ENCODE results near the gene RIC1. TPM values are rescaled to one million over a fixed set of nuclear protein-coding genes. Genes with fewer than 3 reads are reported as not detected.

RIC1 gene
- total RNA-seq, 6 experiments from 2014 or later, result 25.8 to 35.2 (median 29.8) TPM

GRCh38 chr9:5596173-5596572, 32.7 kb upstream of the RIC1 start:
- Mint-ChIP-seq H3K27me3 (ENCODE audit: insufficient read depth) (no peaks in the 10 kb centered on the region; the same call in 1 of the 2 replicates), H3K4me1 (ENCODE audit: low read depth) (peaks cover 26% of the 10 kb centered on the region), H3K9me3 (no peaks in the 10 kb centered on the region), H3K36me3 (ENCODE audit: low read depth) (no peaks in the 10 kb centered on the region), H3K4me3 (no peak overlapping the region), H3K27ac (no peak overlapping the region)
- TF ChIP-seq CTCF (IDR thresholded peaks at IDR 0.05), result no peak
- no peak for DNase-seq

GRCh38 chr9:5608298-5609225, 20.3 kb upstream of the RIC1 start:
- H3K27me3 Mint-ChIP-seq (ENCODE audit: insufficient read depth), result no peaks in the 10 kb centered on the region; the same call in 1 of the 2 replicates
- peak overlapping the region; percentile 82 for H3K4me3 Mint-ChIP-seq
- peak overlapping the region; percentile 19 for H3K27ac Mint-ChIP-seq
- H3K9me3 Mint-ChIP-seq, result no peaks in the 10 kb centered on the region
- H3K4me1 Mint-ChIP-seq (ENCODE audit: low read depth), result peaks cover 33% of the 10 kb centered on the region
- no peak for TF ChIP-seq CTCF (IDR thresholded peaks at IDR 0.05)
- no peaks in the 10 kb centered on the region for H3K36me3 Mint-ChIP-seq (ENCODE audit: low read depth)
- DNase-seq, result no peak

GRCh38 chr9:5609226-5609596, 19.7 kb upstream of the RIC1 start:
- Mint-ChIP-seq H3K9me3 (no peaks in the 10 kb centered on the region), H3K27ac (no peak overlapping the region; the same call in 1 of the 2 replicates), H3K4me3 (peak overlapping the region; percentile 82), H3K36me3 (ENCODE audit: low read depth) (no peaks in the 10 kb centered on the region), H3K4me1 (ENCODE audit: low read depth) (peaks cover 33% of the 10 kb centered on the region), H3K27me3 (ENCODE audit: insufficient read depth) (no peaks in the 10 kb centered on the region)
- DNase-seq, result no peak
- TF ChIP-seq CTCF (IDR thresholded peaks at IDR 0.05), result no peak

GRCh38 chr9:5610491-5610890, 18.4 kb upstream of the RIC1 start:
- Mint-ChIP-seq H3K36me3 (ENCODE audit: low read depth) (no peaks in the 10 kb centered on the region), H3K9me3 (no peaks in the 10 kb centered on the region), H3K4me3 (no peak overlapping the region), H3K27ac (no peak overlapping the region), H3K4me1 (ENCODE audit: low read depth) (peaks cover 33% of the 10 kb centered on the region), H3K27me3 (ENCODE audit: insufficient read depth) (peaks cover 2% of the 10 kb centered on the region; the same call in 1 of the 2 replicates)
- 0 out of 2 replicates have a peak, but pooled peaks have one; percentile 9 for TF ChIP-seq CTCF (IDR thresholded peaks at IDR 0.05)
- DNase-seq, result no peak

GRCh38 chr9:5611321-5612184, 17.4 kb upstream of the RIC1 start:
- Mint-ChIP-seq H3K4me1 (ENCODE audit: low read depth) (peaks cover 33% of the 10 kb centered on the region), H3K27ac (no peak overlapping the region), H3K36me3 (ENCODE audit: low read depth) (no peaks in the 10 kb centered on the region), H3K27me3 (ENCODE audit: insufficient read depth) (peaks cover 2% of the 10 kb centered on the region; the same call in 1 of the 2 replicates), H3K9me3 (no peaks in the 10 kb centered on the region), H3K4me3 (no peak overlapping the region)
- DNase-seq, result no peak
- TF ChIP-seq CTCF (IDR thresholded peaks at IDR 0.05), result no peak

Data from HFFc6 (cell line).